HepG2 (cell line): ENCODE results near the gene SV2B. TPM values are rescaled to one million over a fixed set of nuclear protein-coding genes. Genes with fewer than 3 reads are reported as not detected.

Experiments
- ATAC-seq: fragments of 200-7000 bp; cut with Tn5 transposase; 3 replicates; pipeline ENCODE4 v1.9.1; 2020; ENCODE audit warnings: mild to moderate bottlenecking, moderate library complexity
- BruUV-seq: library from RNA; stranded (reverse); fragments of 400-500 nt; replicated peaks from 2 replicates; lab custom pipeline; 2021; lab: Mats Ljungman, UMichigan
- CTCF ChIA-PET: fragments of 300-600 bp; formaldehyde crosslinking; extraction: SDS; loops from one replicate; lab custom pipeline; 2021; ENCODE audit warnings: low total read pairs, inconsistent platforms, low intra/inter-chr PET ratio; lab: Yijun Ruan, JAX
- POLR2A ChIA-PET: fragments of 350-600 bp; sonication (Branson Sonifier 250); formaldehyde crosslinking; loops from one replicate; lab custom pipeline; 2020; ENCODE audit warnings: antibody characterized with exemption, inconsistent platforms; lab: Yijun Ruan, JAX
- DNase-seq: peaks from one replicate; pipeline ENCODE4 v3.0.0-alpha.2; 2015; ENCODE audit warnings: low spot score
- FAIRE-seq: peaks from 3 replicates; lab custom pipeline; 2011; peaks lifted over from hg19 to GRCh38; lab: Jason Lieb, UNC
- H2AFZ ChIP-seq: one replicate; pipeline ENCODE4 v1.6.1; 2011; ENCODE audit warnings: low read length, inconsistent platforms
- H3K27ac ChIP-seq: fragments of 300-600 bp; 3 replicates; pipeline ENCODE4 v1.8.0; 2011; ENCODE audit warnings: mixed run types, mild to moderate bottlenecking, mixed read lengths, low read length, inconsistent platforms; ENCODE audit not compliant: insufficient read depth; ENCODE audit errors: extremely low read length
- H3K27me3 ChIP-seq, 2 experiments: fragments of 200-600 bp in 1 of 2; 2 replicates in 1 of 2; 3 replicates in 1 of 2; pipeline versions ENCODE4 v1.6.0 to v1.8.0; 2011; ENCODE audit warnings: low read length in 2 of 2, mild to moderate bottlenecking in 2 of 2, moderate library complexity in 2 of 2, inconsistent platforms in 1 of 2; ENCODE audit not compliant: insufficient read depth in 2 of 2, control insufficient read depth in 1 of 2
- H3K36me3 ChIP-seq, 2 experiments: fragments of 200-600 bp in 1 of 2; replicated peaks in 1 of 2; 2 replicates in 1 of 2; 3 replicates in 1 of 2; pipeline versions ENCODE4 v1.5.1 to v1.8.0; 2011; ENCODE audit warnings: low read length in 2 of 2, inconsistent platforms in 1 of 2; ENCODE audit not compliant: insufficient read depth in 2 of 2, control insufficient read depth in 1 of 2
- H3K4me1 ChIP-seq: 2 replicates; pipeline ENCODE4 v1.5.1; 2012; ENCODE audit warnings: low read length, inconsistent platforms; ENCODE audit not compliant: insufficient read depth
- H3K4me2 ChIP-seq: 2 replicates; pipeline ENCODE4 v1.6.0; 2011; ENCODE audit warnings: low read depth, low read length, inconsistent platforms
- H3K4me3 ChIP-seq, 3 experiments: fragments of 200-600 bp in 1 of 3; sonication (generic), shearing (Covaris generic) in 1 of 3; replicated peaks in 1 of 3; 2 replicates each; pipeline ENCODE4 v1.5.1; 2011 to 2016; ENCODE audit warnings: low read length in 3 of 3, inconsistent platforms in 2 of 3, low read depth in 2 of 3, mild to moderate bottlenecking in 2 of 3, control low read depth in 1 of 3, mixed read lengths in 1 of 3; ENCODE audit not compliant: insufficient read depth in 1 of 3
- H3K79me2 ChIP-seq: one replicate; pipeline ENCODE4 v1.6.1; 2011; ENCODE audit warnings: low read length, inconsistent platforms; ENCODE audit not compliant: insufficient read depth
- H3K9ac ChIP-seq: 2 replicates; pipeline ENCODE4 v1.6.0; 2011; ENCODE audit warnings: mild to moderate bottlenecking, low read depth, low read length, inconsistent platforms; ENCODE audit not compliant: insufficient read depth
- H3K9me3 ChIP-seq: 2 replicates; pipeline ENCODE4 v1.5.1; 2012; ENCODE audit warnings: mild to moderate bottlenecking, low read length
- H4K20me1 ChIP-seq: 2 replicates; pipeline ENCODE4 v1.6.0; 2011; ENCODE audit warnings: inconsistent platforms, mild to moderate bottlenecking, low read length, moderate library complexity; ENCODE audit not compliant: insufficient read depth
- DNMT3B ChIP-seq: conservative IDR thresholded peaks from 2 replicates; pipeline ENCODE4 v1.6.1; 2016; ENCODE audit warnings: missing biosample characterization, control low read depth
- ELF1 ChIP-seq: sonication (generic); formaldehyde crosslinking; IDR thresholded peaks from 2 replicates; pipeline ENCODE4 v1.4.0; 2020; ENCODE audit warnings: missing genetic modification reagents
- EP300 ChIP-seq, 3 experiments: sonication (generic) in 1 of 3; formaldehyde crosslinking in 1 of 3; IDR thresholded peaks; 2 replicates each; pipeline versions ENCODE4 v1.5.1 to v1.6.1; 2011 to 2020; ENCODE audit warnings: low read depth in 2 of 3, low read length in 2 of 3, borderline replicate concordance in 1 of 3, improper control_type of control experiment in 1 of 3, mild to moderate bottlenecking in 1 of 3, missing genetic modification reagents in 1 of 3, moderate library complexity in 1 of 3
- ISX ChIP-seq: sonication (generic); formaldehyde crosslinking; conservative IDR thresholded peaks from 2 replicates; pipeline ENCODE4 v1.5.0; 2020; ENCODE audit warnings: missing genetic modification reagents
- MEIS2 ChIP-seq: sonication (generic); formaldehyde crosslinking; IDR thresholded peaks from 2 replicates; pipeline ENCODE4 v1.9.0; 2021; ENCODE audit warnings: mild to moderate bottlenecking, missing genetic modification reagents
- NRL ChIP-seq: sonication (generic); formaldehyde crosslinking; IDR thresholded peaks from 2 replicates; pipeline ENCODE4 v1.5.0; 2020; ENCODE audit warnings: missing genetic modification reagents, mild to moderate bottlenecking, moderate library complexity, borderline replicate concordance
- RAD21 ChIP-seq: fragments of 450-650 bp; formaldehyde crosslinking; IDR thresholded peaks from 2 replicates; pipeline ENCODE4 v1.5.0; 2020; ENCODE audit warnings: mild to moderate bottlenecking
- RARA ChIP-seq: IDR thresholded peaks from 2 replicates; pipeline ENCODE4 v1.6.1; 2016; ENCODE audit warnings: missing genetic modification reagents, missing compliant biosample characterization
- SIX4 ChIP-seq: sonication (generic); formaldehyde crosslinking; IDR thresholded peaks from 2 replicates; pipeline ENCODE4 v1.4.0; 2020; ENCODE audit warnings: missing genetic modification reagents
- U2AF1 ChIP-seq: fragments of 200-400 bp; formaldehyde crosslinking; optimal IDR thresholded peaks from 2 replicates; pipeline ENCODE3; 2017; ENCODE audit warnings: mild to moderate bottlenecking, low read depth, low read length
- ZMYM3 ChIP-seq: sonication (generic); formaldehyde crosslinking; IDR thresholded peaks from 2 replicates; pipeline ENCODE4 v1.5.1; 2020; ENCODE audit warnings: mild to moderate bottlenecking, missing genetic modification reagents
- ZNF292 ChIP-seq: sonication (generic); formaldehyde crosslinking; IDR thresholded peaks from 2 replicates; pipeline ENCODE4 v1.8.1; 2022; ENCODE audit warnings: mild to moderate bottlenecking, low read depth, missing genetic modification reagents, borderline replicate concordance
- ZNF335 ChIP-seq: sonication (generic); formaldehyde crosslinking; IDR thresholded peaks from 2 replicates; pipeline ENCODE4 v1.4.0; 2020; ENCODE audit warnings: missing genetic modification reagents
- ZNF432 ChIP-seq: sonication (generic); formaldehyde crosslinking; IDR thresholded peaks from 2 replicates; pipeline ENCODE4 v1.5.0; 2020; ENCODE audit warnings: missing genetic modification reagents, mild to moderate bottlenecking, borderline replicate concordance
- ZNF468 ChIP-seq: sonication (generic); formaldehyde crosslinking; IDR thresholded peaks from 2 replicates; pipeline ENCODE4 v1.8.0; 2022; ENCODE audit warnings: mild to moderate bottlenecking, moderate library complexity, missing genetic modification reagents
- ZNF724P ChIP-seq: sonication (generic); formaldehyde crosslinking; IDR thresholded peaks from 2 replicates; pipeline ENCODE4 v1.8.0; 2022; ENCODE audit warnings: missing genetic modification reagents, borderline replicate concordance
- WGBS: methylation state at CpG from one replicate; pipeline ENCODE4 v1.1.6; 2017; ENCODE audit warnings: low lambda C conversion rate; 5-methylcytosine and 5-hydroxymethylcytosine counted together
- in situ Hi-C: cut with HindIII; loops from 2 replicates; pipeline ENCODE4 v1.10.0; 2017; ENCODE audit warnings: low pct_unique_long_range_greater_than_20kb; ENCODE audit not compliant: extremely low pct_ligation_motif_present
- intact Hi-C: fragments of 100-400 bp; cut with micrococcal nuclease; formaldehyde crosslinking; loops from one replicate; pipeline ENCODE4 v1.10.0; 2022; ENCODE audit not compliant: unreplicated experiment
- polyA plus RNA-seq, 8 experiments: library from polyadenylated mRNA; depleted of rRNA in 3 of 8; stranded (reverse) in 7 of 8; unstranded in 1 of 8; fragments of >200 nt; fragmentation: Illumina TruSeq in 4 of 8; extraction: Trizol in 4 of 8; gene quantifications; 2 replicates each; pipeline versions ENCODE4 v1.2.1 to v1.2.3, GENCODE V29; 2011 to 2016; ENCODE audit warnings: low read depth in 4 of 8, missing spikeins in 1 of 8, mixed read lengths in 1 of 8; ENCODE audit not compliant: insufficient read depth in 1 of 8
- total RNA-seq, 5 experiments: library from RNA; depleted of rRNA; stranded (reverse); fragments of >200 nt; fragmentation: Illumina TruSeq; extraction: Trizol; gene quantifications; 2 replicates each; pipeline ENCODE4 v1.2.3, GENCODE V29; 2016; ENCODE audit warnings: low read depth in 1 of 5
- TF ChIP-seq, protein P1 (sequence below): sonication (generic); formaldehyde crosslinking; conservative IDR thresholded peaks from 2 replicates; pipeline ENCODE4 v1.5.0; 2020; ENCODE audit warnings: missing genetic modification reagents
- TF ChIP-seq, protein P2 (sequence below): sonication (generic); formaldehyde crosslinking; IDR thresholded peaks from 2 replicates; pipeline ENCODE4 v1.4.0; 2020; ENCODE audit warnings: missing genetic modification reagents
- TF ChIP-seq, protein P3 (sequence below): sonication (generic); formaldehyde crosslinking; IDR thresholded peaks from 2 replicates; pipeline ENCODE4 v1.4.0; 2020; ENCODE audit warnings: missing genetic modification reagents
- TF ChIP-seq, protein P4 (sequence below): sonication (generic); formaldehyde crosslinking; IDR thresholded peaks from 2 replicates; pipeline ENCODE4 v1.4.0; 2020; ENCODE audit warnings: mild to moderate bottlenecking, missing genetic modification reagents

SV2B gene
- total and polyA plus RNA-seq, 2 of the 13 experiments (the other 11 are each of a cell fraction or from before 2014, with no cell fraction given): not detected

DNA sequence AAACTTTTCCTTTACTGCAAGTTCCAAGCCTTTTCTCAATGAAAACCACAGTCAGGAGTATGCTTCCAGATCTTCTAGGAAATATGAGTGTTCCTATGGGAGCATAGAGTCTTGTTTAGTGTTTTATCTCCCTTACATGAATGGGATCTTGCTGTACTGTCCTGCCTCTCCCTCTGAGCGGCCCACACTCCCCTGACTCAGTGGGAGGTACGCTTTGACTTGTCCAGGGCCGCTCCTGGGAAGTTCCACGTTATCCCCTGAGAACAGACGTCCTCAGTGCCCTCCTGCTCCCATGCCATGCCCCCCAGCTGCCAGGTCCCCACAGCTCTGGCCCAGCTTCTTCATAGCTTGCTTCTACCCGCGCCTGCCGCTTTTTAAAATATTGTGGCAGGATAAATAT lies 48.8 kb upstream of the SV2B start (continued):
- TF ChIP-seq, protein P1, sequence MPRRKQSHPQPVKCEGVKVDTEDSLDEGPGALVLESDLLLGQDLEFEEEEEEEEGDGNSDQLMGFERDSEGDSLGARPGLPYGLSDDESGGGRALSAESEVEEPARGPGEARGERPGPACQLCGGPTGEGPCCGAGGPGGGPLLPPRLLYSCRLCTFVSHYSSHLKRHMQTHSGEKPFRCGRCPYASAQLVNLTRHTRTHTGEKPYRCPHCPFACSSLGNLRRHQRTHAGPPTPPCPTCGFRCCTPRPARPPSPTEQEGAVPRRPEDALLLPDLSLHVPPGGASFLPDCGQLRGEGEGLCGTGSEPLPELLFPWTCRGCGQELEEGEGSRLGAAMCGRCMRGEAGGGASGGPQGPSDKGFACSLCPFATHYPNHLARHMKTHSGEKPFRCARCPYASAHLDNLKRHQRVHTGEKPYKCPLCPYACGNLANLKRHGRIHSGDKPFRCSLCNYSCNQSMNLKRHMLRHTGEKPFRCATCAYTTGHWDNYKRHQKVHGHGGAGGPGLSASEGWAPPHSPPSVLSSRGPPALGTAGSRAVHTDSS (CRISPR knock-in tag): no peak
- TF ChIP-seq MEIS2 (CRISPR knock-in tag): no peak
- no peak for TF ChIP-seq ZNF432 (CRISPR knock-in tag)
- no peak for TF ChIP-seq RAD21 (CRISPR knock-in tag)
- TF ChIP-seq, protein P2, sequence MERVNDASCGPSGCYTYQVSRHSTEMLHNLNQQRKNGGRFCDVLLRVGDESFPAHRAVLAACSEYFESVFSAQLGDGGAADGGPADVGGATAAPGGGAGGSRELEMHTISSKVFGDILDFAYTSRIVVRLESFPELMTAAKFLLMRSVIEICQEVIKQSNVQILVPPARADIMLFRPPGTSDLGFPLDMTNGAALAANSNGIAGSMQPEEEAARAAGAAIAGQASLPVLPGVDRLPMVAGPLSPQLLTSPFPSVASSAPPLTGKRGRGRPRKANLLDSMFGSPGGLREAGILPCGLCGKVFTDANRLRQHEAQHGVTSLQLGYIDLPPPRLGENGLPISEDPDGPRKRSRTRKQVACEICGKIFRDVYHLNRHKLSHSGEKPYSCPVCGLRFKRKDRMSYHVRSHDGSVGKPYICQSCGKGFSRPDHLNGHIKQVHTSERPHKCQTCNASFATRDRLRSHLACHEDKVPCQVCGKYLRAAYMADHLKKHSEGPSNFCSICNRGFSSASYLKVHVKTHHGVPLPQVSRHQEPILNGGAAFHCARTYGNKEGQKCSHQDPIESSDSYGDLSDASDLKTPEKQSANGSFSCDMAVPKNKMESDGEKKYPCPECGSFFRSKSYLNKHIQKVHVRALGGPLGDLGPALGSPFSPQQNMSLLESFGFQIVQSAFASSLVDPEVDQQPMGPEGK: no peak

DNA sequence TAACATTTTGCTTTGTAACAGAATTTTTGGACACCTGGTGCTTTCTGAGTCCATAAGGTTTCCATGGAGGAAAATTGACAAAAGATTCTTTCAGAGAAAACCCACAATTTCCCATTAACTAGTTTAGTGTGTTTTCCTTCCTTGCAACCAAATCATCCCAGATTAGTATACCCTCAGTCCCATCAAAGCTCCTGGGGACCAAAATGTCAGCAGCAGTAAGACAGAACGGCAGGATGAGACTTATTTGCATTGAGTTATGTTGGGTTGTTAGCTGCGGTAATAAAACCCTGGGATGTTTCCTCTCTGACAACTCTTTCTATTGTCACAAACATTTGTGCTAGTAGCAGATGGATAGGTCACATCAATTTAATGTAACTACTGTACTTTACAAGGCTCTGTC lies 45.2 kb upstream of the SV2B start:
- Histone ChIP-seq H2AFZ (no peak overlapping the region), H3K4me3 (no peak overlapping the region), H3K79me2 (no peaks in the 10 kb centered on the region), H3K9me3 (no peaks in the 10 kb centered on the region), H4K20me1 (no peaks in the 10 kb centered on the region), H3K4me2 (no peak overlapping the region), H3K27ac (no peak overlapping the region), H3K36me3 (no peaks in the 10 kb centered on the region), H3K9ac (no peak overlapping the region), H3K4me1 (peaks cover 5% of the 10 kb centered on the region; the same call in 1 of the 2 replicates), H3K27me3 (peaks cover 0 to 17% of the 10 kb centered on the region in 2 experiments; a peak in 2 of 5 replicates)
- no TSS peak for BruUV-seq
- DNase-seq (no peak), FAIRE-seq (no peak), ATAC-seq (no peak)
- in situ Hi-C loops: loop anchor here (5.0 kb wide), 2 partner anchors 167 to 217 kb away; no protein-coding TSS in a partner anchor
- intact Hi-C loops: loop anchor here (5.0 kb wide), 1 partner anchor 123 kb away; the partner anchor contains the start of gene HDDC3
- WGBS: 0% methylated on average over 2 of the region's 2 CpGs
- ChIA-PET POLR2A (no interaction called here), CTCF (interaction anchor here (3.3 kb wide), 1 partner anchor 217 kb away, joined by 27 read pairs; no protein-coding TSS in a partner anchor)
- TF ChIP-seq NRL (CRISPR knock-in tag): no peak
- TF ChIP-seq ELF1 (CRISPR knock-in tag): no peak
- TF ChIP-seq ZNF335 (CRISPR knock-in tag): no peak
- no peak for TF ChIP-seq DNMT3B (CRISPR knock-in tag)
- TF ChIP-seq ZNF724P (CRISPR knock-in tag): no peak
- TF ChIP-seq ISX (CRISPR knock-in tag): no peak
- TF ChIP-seq SIX4 (CRISPR knock-in tag): no peak
- no peak for TF ChIP-seq U2AF1
- TF ChIP-seq ZMYM3: no peak
- TF ChIP-seq, protein P3, sequence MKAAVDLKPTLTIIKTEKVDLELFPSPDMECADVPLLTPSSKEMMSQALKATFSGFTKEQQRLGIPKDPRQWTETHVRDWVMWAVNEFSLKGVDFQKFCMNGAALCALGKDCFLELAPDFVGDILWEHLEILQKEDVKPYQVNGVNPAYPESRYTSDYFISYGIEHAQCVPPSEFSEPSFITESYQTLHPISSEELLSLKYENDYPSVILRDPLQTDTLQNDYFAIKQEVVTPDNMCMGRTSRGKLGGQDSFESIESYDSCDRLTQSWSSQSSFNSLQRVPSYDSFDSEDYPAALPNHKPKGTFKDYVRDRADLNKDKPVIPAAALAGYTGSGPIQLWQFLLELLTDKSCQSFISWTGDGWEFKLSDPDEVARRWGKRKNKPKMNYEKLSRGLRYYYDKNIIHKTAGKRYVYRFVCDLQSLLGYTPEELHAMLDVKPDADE (CRISPR knock-in tag): no peak
- TF ChIP-seq, protein P4, sequence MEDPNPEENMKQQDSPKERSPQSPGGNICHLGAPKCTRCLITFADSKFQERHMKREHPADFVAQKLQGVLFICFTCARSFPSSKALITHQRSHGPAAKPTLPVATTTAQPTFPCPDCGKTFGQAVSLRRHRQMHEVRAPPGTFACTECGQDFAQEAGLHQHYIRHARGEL (CRISPR knock-in tag): no peak
- TF ChIP-seq ZNF292 (CRISPR knock-in tag): no peak
- no peak for TF ChIP-seq RARA
- TF ChIP-seq ZNF468 (CRISPR knock-in tag): no peak
- no peak for TF ChIP-seq EP300 (IDR thresholded peaks at IDR 0.05; ENCODE audit: low read depth in 2 of 2, low read length in 2 of 2)
- TF ChIP-seq EP300 (CRISPR knock-in tag; IDR thresholded peaks at IDR 0.05; ENCODE audit: borderline replicate concordance): no peak
